A673 (cell line): ENCODE data around the gene CSRNP2. TPM values are rescaled to one million over a fixed set of nuclear protein-coding genes. Genes with fewer than 3 reads are reported as not detected.

Experiments
- BruUV-seq: library from RNA; stranded (reverse); fragments of 400-500 nt; replicated peaks from 2 replicates; lab custom pipeline; 2021; lab: Mats Ljungman, UMichigan
- CTCF ChIA-PET: fragments of 300-600 bp; sonication (Branson Sonifier 250); formaldehyde crosslinking; loops from one replicate; lab custom pipeline; 2022; ENCODE audit warnings: antibody characterized with exemption; lab: Charles Lee
- POLR2A ChIA-PET: fragments of 300-600 bp; sonication (Branson Sonifier 250); formaldehyde crosslinking; loops from one replicate; lab custom pipeline; 2022; ENCODE audit warnings: antibody characterized with exemption; ENCODE audit not compliant: low non-redundant PET; lab: Charles Lee
- DNase-seq: peaks from one replicate; pipeline ENCODE4 v3.0.0-alpha.2; 2015; ENCODE audit warnings: low spot score
- H3K27ac ChIP-seq: fragments of 200-600 bp; sonication (generic); 2 replicates; pipeline ENCODE4 v1.5.1; 2016; ENCODE audit warnings: mixed run types, low read depth, mild to moderate bottlenecking, mixed read lengths, antibody characterized with exemption, low read length; ENCODE audit not compliant: poor library complexity, severe bottlenecking
- H3K27me3 ChIP-seq: fragments of 200-600 bp; sonication (generic); replicated peaks from 2 replicates; pipeline ENCODE4 v1.6.1; 2017; ENCODE audit warnings: mixed run types, low read depth, mild to moderate bottlenecking, mixed read lengths, antibody characterized with exemption, low read length; ENCODE audit not compliant: insufficient read depth, poor library complexity
- H3K36me3 ChIP-seq: fragments of 200-600 bp; sonication (generic); 2 replicates; pipeline ENCODE4 v1.6.1; 2016; ENCODE audit warnings: mixed run types, mild to moderate bottlenecking, mixed read lengths, antibody characterized with exemption, low read length; ENCODE audit not compliant: insufficient read depth, poor library complexity, severe bottlenecking
- H3K4me1 ChIP-seq: fragments of 200-600 bp; sonication (generic); 2 replicates; pipeline ENCODE4 v1.6.1; 2017; ENCODE audit warnings: mixed run types, mild to moderate bottlenecking, mixed read lengths, antibody characterized with exemption, low read length; ENCODE audit not compliant: insufficient read depth, poor library complexity, severe bottlenecking
- H3K4me3 ChIP-seq: fragments of 200-600 bp; sonication (generic); 2 replicates; pipeline ENCODE4 v1.5.1; 2016; ENCODE audit warnings: low read depth, mixed run types, mild to moderate bottlenecking, mixed read lengths, low read length; ENCODE audit not compliant: poor library complexity, severe bottlenecking
- H3K9me3 ChIP-seq: fragments of 200-600 bp; sonication (generic); 2 replicates; pipeline ENCODE4 v1.6.1; 2016; ENCODE audit warnings: mixed run types, low read depth, mild to moderate bottlenecking, mixed read lengths, antibody characterized with exemption, low read length; ENCODE audit not compliant: poor library complexity, severe bottlenecking
- EZH2 ChIP-seq: fragments of 200-600 bp; sonication (generic); IDR thresholded peaks from 2 replicates; pipeline ENCODE4 v1.6.1; 2017; ENCODE audit warnings: borderline replicate concordance, low read depth, mild to moderate bottlenecking, mixed read lengths, antibody characterized with exemption, low read length; ENCODE audit not compliant: poor library complexity, severe bottlenecking
- intact Hi-C: fragments of 100-400 bp; cut with micrococcal nuclease; formaldehyde crosslinking; loops from one replicate; pipeline ENCODE4 v1.10.0; 2022; ENCODE audit not compliant: unreplicated experiment
- total RNA-seq: library from RNA; stranded (reverse); gene quantifications from 2 replicates; pipeline ENCODE4 v1.2.3, GENCODE V29; 2021
- TF ChIP-seq, protein P1 (sequence below): fragments of 300-800, 200-600 bp; sonication (generic); conservative IDR thresholded peaks from 2 replicates; pipeline ENCODE4 v1.5.1; 2017; ENCODE audit warnings: low read depth, mild to moderate bottlenecking, antibody characterized with exemption, low read length, moderate library complexity, mixed read lengths

CSRNP2 gene
- total RNA-seq, 1 experiment from 2014 or later: 38.8 TPM

DNA sequence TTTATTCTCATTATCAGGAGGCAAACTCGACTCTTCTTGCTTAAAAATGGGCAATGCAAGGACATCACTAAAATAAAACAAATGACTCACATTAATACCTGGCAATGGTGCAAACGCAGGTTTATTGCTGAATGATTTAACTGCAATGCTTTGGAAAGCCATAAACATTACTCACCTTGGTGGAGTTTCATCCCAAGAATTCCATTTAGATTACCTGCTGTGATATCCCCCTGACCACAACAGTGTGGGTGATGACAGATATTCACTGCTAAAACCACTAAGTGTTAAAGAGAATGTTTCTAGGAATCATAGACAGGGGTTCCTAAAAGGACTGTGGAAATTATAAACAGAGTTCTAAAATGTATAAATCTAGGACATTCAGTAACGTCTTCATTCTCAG lies 35.3 kb upstream of the CSRNP2 start:
- peaks cover 14% of the 10 kb centered on the region for H3K36me3 ChIP-seq
- intact Hi-C loops: no loop called here
- no peak overlapping the region for H3K4me3 ChIP-seq
- BruUV-seq: no TSS peak
- H3K27me3 ChIP-seq: no peaks in the 10 kb centered on the region
- ChIA-PET CTCF (no interaction called here), POLR2A (no interaction called here)
- no peak for DNase-seq
- no peaks in the 10 kb centered on the region for H3K4me1 ChIP-seq
- no peak for TF ChIP-seq EZH2
- TF ChIP-seq, protein P1, sequence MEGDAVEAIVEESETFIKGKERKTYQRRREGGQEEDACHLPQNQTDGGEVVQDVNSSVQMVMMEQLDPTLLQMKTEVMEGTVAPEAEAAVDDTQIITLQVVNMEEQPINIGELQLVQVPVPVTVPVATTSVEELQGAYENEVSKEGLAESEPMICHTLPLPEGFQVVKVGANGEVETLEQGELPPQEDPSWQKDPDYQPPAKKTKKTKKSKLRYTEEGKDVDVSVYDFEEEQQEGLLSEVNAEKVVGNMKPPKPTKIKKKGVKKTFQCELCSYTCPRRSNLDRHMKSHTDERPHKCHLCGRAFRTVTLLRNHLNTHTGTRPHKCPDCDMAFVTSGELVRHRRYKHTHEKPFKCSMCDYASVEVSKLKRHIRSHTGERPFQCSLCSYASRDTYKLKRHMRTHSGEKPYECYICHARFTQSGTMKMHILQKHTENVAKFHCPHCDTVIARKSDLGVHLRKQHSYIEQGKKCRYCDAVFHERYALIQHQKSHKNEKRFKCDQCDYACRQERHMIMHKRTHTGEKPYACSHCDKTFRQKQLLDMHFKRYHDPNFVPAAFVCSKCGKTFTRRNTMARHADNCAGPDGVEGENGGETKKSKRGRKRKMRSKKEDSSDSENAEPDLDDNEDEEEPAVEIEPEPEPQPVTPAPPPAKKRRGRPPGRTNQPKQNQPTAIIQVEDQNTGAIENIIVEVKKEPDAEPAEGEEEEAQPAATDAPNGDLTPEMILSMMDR: no peak
- H3K27ac ChIP-seq: no peak overlapping the region
- no peaks in the 10 kb centered on the region for H3K9me3 ChIP-seq

DNA sequence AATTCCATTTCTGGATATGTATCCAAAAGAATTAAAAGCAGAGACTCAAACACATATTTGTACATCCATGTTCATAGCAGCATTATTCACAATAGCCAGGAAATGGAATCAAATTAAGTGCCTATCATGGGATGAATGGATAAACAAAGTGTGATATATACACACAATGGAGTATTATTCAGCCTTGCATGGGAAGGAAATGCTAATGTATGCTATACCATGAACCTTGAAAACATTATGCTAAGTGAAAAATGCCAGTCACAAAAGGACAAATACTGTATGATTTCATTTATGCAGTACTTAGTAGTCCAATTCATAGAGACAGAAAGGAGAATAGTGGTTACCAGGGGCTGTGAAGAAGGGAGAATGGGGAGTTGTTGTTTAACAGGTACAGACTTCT lies 32.1 kb upstream of the CSRNP2 start:
- ChIA-PET CTCF (interaction anchor here (0.6 kb wide), 1 partner anchor 760 kb away, joined by 3 read pairs; no protein-coding TSS in a partner anchor), POLR2A (no interaction called here)
- BruUV-seq: no TSS peak
- H3K36me3 ChIP-seq: peaks cover 24% of the 10 kb centered on the region
- H3K4me1 ChIP-seq: no peaks in the 10 kb centered on the region
- no peak overlapping the region for H3K4me3 ChIP-seq
- no peak overlapping the region for H3K27ac ChIP-seq
- no peaks in the 10 kb centered on the region for H3K9me3 ChIP-seq
- DNase-seq: no peak
- intact Hi-C loops: no loop called here
- H3K27me3 ChIP-seq: no peaks in the 10 kb centered on the region
- no peak for TF ChIP-seq EZH2
- TF ChIP-seq, protein P1: no peak

DNA sequence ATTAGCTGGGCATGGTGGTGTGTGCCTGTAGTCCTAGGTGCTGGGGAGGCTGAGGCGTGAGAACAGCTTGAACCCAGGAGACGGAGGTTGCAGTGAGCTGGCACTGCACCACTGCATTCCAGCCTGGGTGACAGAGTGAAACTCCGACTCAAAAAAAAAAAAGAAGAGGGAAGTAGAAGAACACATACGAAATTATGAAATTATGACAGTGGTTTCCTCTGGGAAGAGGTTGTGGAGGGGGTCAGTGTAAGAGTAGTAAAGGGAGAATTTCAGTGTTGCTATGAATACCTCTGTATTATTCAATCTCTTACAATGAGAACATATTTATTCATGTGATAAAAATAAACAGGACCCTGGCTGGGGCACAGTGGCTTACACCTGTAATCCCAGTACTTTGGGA lies 24.7 kb upstream of the CSRNP2 start:
- POLR2A ChIA-PET: no interaction called here

More for the DNA sequence above, 24.7 kb upstream of the CSRNP2 start:
- Histone ChIP-seq H3K27ac (no peak overlapping the region), H3K4me1 (no peaks in the 10 kb centered on the region), H3K9me3 (no peaks in the 10 kb centered on the region), H3K36me3 (peaks cover 65% of the 10 kb centered on the region), H3K27me3 (no peaks in the 10 kb centered on the region), H3K4me3 (no peak overlapping the region)
- BruUV-seq: no TSS peak
- CTCF ChIA-PET: no interaction called here
- TF ChIP-seq EZH2: no peak
- TF ChIP-seq, protein P1: no peak
- intact Hi-C loops: no loop called here
- DNase-seq: no peak
